NCI-H524 treated with DMSO at 0.1 percent for 48 hours (cell line): ENCODE data around the gene GPR35.

ENCODE experiments used
- DNase-seq: peaks from one replicate; lab custom pipeline; 2025; lab: John Stamatoyannopoulos, UW

GPR35 gene

GRCh38 chr2:240624011-240624949 is 1.0 kb upstream of the GPR35 start:
- no peak for DNase-seq

GRCh38 chr2:240626531-240627300 is 1.4 kb downstream of the GPR35 start:
- no peak for DNase-seq

GRCh38 chr2:240627736-240628506 is 2.6 kb downstream of the GPR35 start:
- DNase-seq, result no peak

- no peak for DNase-seq
Measured at GRCh38 chr2:240628507-240628807, 3.2 kb downstream of the GPR35 start.

- no peak for DNase-seq
Measured at GRCh38 chr2:240628808-240629618, 3.7 kb downstream of the GPR35 start.

GRCh38 chr2:240629619-240629967 is 4.3 kb downstream of the GPR35 start:
- DNase-seq, result no peak

- no peak for DNase-seq
Measured at GRCh38 chr2:240629968-240630770, 4.9 kb downstream of the GPR35 start.

- DNase-seq, result no peak
Measured at GRCh38 chr2:240630771-240631547, 5.7 kb downstream of the GPR35 start.

- DNase-seq, result no peak
Measured at GRCh38 chr2:240631548-240632305, 6.4 kb downstream of the GPR35 start.

GRCh38 chr2:240632306-240632721 is 7.0 kb downstream of the GPR35 start:
- DNase-seq, result no peak

- no peak for DNase-seq
Measured at GRCh38 chr2:240635121-240635997, 10.1 kb downstream of the GPR35 start.

GRCh38 chr2:240635998-240636547 is 10.8 kb downstream of the GPR35 start:
- DNase-seq, result no peak

- no peak for DNase-seq
Measured at GRCh38 chr2:240636563-240637115, 11.4 kb downstream of the GPR35 start.

GRCh38 chr2:240637116-240637900 is 12.0 kb downstream of the GPR35 start:
- DNase-seq, result no peak

- no peak for DNase-seq
Measured at GRCh38 chr2:240637901-240638345, 12.6 kb downstream of the GPR35 start.

- no peak for DNase-seq
Measured at GRCh38 chr2:240638512-240639160, 13.4 kb downstream of the GPR35 start.
